Neural cell (in vitro differentiated cells): ENCODE measurements around the gene SRSF10. TPM values are rescaled to one million over a fixed set of nuclear protein-coding genes. Genes with fewer than 3 reads are reported as not detected.
"Not testable (repeated sequence)": the region's sequence is repeated elsewhere in the genome, so short reads cannot be mapped to it uniquely, and the experiment has no call there.

ENCODE experiments used
- H2AFZ ChIP-seq: fragments of 200-600, 300-800 bp; sonication (generic), shearing (Covaris generic); 2 replicates; pipeline ENCODE4 v1.6.0; 2014; ENCODE audit warnings: low read depth, mild to moderate bottlenecking, antibody characterized with exemption, low read length, moderate library complexity
- H3F3A ChIP-seq: fragments of 200-600 bp; shearing (Covaris generic); 2 replicates; pipeline ENCODE4 v1.6.1; 2016; ENCODE audit warnings: mild to moderate bottlenecking, moderate library complexity, mixed read lengths, antibody characterized with exemption, low read length; ENCODE audit not compliant: insufficient read depth, poor library complexity, severe bottlenecking
- H3K27ac ChIP-seq: fragments of 200-600, 300-800 bp; sonication (generic), shearing (Covaris generic); 2 replicates; pipeline ENCODE4 v1.5.1; 2014; ENCODE audit warnings: mild to moderate bottlenecking, low read length, moderate library complexity
- H3K27me3 ChIP-seq: fragments of 300-800, 200-600 bp; sonication (generic), shearing (Covaris generic); 2 replicates; pipeline ENCODE4 v1.6.0; 2014; ENCODE audit warnings: mild to moderate bottlenecking, low read depth, low read length, moderate library complexity; ENCODE audit not compliant: insufficient read depth
- H3K36me3 ChIP-seq: fragments of 300-800, 200-600 bp; sonication (generic), shearing (Covaris generic); 2 replicates; pipeline ENCODE4 v1.5.1; 2014; ENCODE audit warnings: mild to moderate bottlenecking, antibody characterized with exemption, low read length, moderate library complexity; ENCODE audit not compliant: insufficient read depth
- H3K4me2 ChIP-seq: fragments of 300-800, 200-600 bp; sonication (generic), shearing (Covaris generic); 2 replicates; pipeline ENCODE4 v1.6.0; 2014; ENCODE audit warnings: mild to moderate bottlenecking, low read length
- H3K4me3 ChIP-seq: fragments of 300-800, 200-600 bp; sonication (generic), shearing (Covaris generic); 2 replicates; pipeline ENCODE4 v1.5.1; 2014; ENCODE audit warnings: mild to moderate bottlenecking, low read length, moderate library complexity
- H3K79me2 ChIP-seq: fragments of 200-600 bp; shearing (Covaris generic); replicated peaks from 2 replicates; pipeline ENCODE4 v1.6.0; 2014; ENCODE audit warnings: mild to moderate bottlenecking, low read length, moderate library complexity; ENCODE audit not compliant: insufficient read depth
- H3K9ac ChIP-seq: fragments of 300-800, 200-600 bp; sonication (generic), shearing (Covaris generic); 2 replicates; pipeline ENCODE4 v1.6.1; 2016; ENCODE audit warnings: mild to moderate bottlenecking, low read length, mixed read lengths
- H3K9me2 ChIP-seq: fragments of 200-600 bp; shearing (Covaris generic); 2 replicates; pipeline ENCODE4 v1.6.1; 2016; ENCODE audit warnings: mild to moderate bottlenecking, low read length, mixed read lengths; ENCODE audit not compliant: insufficient read depth
- H3K9me3 ChIP-seq: fragments of 200-600, 300-800 bp; sonication (generic), shearing (Covaris generic); 2 replicates; pipeline ENCODE4 v1.6.1; 2016; ENCODE audit warnings: mild to moderate bottlenecking, mixed run types, low read length, moderate library complexity, mixed read lengths
- H4K20me1 ChIP-seq: fragments of 200-600 bp; shearing (Covaris generic); 2 replicates; pipeline ENCODE4 v1.6.1; 2016; ENCODE audit warnings: mild to moderate bottlenecking, mixed run types; ENCODE audit not compliant: insufficient read depth
- EP300 ChIP-seq: fragments of 450-650 bp; conservative IDR thresholded peaks from 2 replicates; pipeline ENCODE4 v1.6.1; 2014; ENCODE audit warnings: antibody characterized with exemption, mild to moderate bottlenecking, moderate library complexity; ENCODE audit not compliant: poor library complexity, severe bottlenecking
- EZH2 ChIP-seq: fragments of 200-600, 300-800 bp; shearing (Covaris generic), sonication (generic); IDR thresholded peaks from 2 replicates; pipeline ENCODE4 v1.6.1; 2014; ENCODE audit warnings: antibody characterized with exemption, low read length, borderline replicate concordance, mild to moderate bottlenecking; ENCODE audit not compliant: insufficient read depth, poor library complexity, severe bottlenecking
- MXI1 ChIP-seq: fragments of 450-650 bp; conservative IDR thresholded peaks from 2 replicates; pipeline ENCODE4 v1.6.1; 2014; ENCODE audit warnings: antibody characterized with exemption, mild to moderate bottlenecking; ENCODE audit not compliant: poor library complexity, severe bottlenecking
- POLR2AphosphoS5 ChIP-seq: IDR thresholded peaks from 2 replicates; pipeline ENCODE4 v1.6.1; 2012
- RAD21 ChIP-seq: fragments of 450-650 bp; conservative IDR thresholded peaks from 2 replicates; pipeline ENCODE4 v1.6.1; 2014; ENCODE audit warnings: antibody characterized with exemption, mild to moderate bottlenecking, moderate library complexity
- SMC3 ChIP-seq: fragments of 450-650 bp; conservative IDR thresholded peaks from 2 replicates; pipeline ENCODE4 v1.6.1; 2014; ENCODE audit warnings: antibody characterized with exemption, mild to moderate bottlenecking, moderate library complexity; ENCODE audit not compliant: poor library complexity
- TAF1 ChIP-seq: IDR thresholded peaks from 2 replicates; pipeline ENCODE4 v1.6.1; 2012; ENCODE audit warnings: low read depth
- polyA plus RNA-seq: library from polyadenylated mRNA; depleted of rRNA; stranded (reverse); fragments of >200 nt; gene quantifications from 2 replicates; pipeline ENCODE4 v1.2.3, GENCODE V29; 2014
- TF ChIP-seq, protein P1 (sequence below): fragments of 450-650 bp; IDR thresholded peaks from 2 replicates; pipeline ENCODE4 v1.5.1; 2014; ENCODE audit warnings: antibody characterized with exemption, mild to moderate bottlenecking, moderate library complexity; ENCODE audit not compliant: poor library complexity, severe bottlenecking
- TF ChIP-seq, protein P2 (sequence below): IDR thresholded peaks from 2 replicates; pipeline ENCODE4 v1.6.1; 2012; ENCODE audit warnings: borderline replicate concordance

SRSF10 gene
- polyA plus RNA-seq, 1 donor from 2014 or later, result 201 TPM

- H3K9me2 ChIP-seq, H3K9me3 ChIP-seq, H2AFZ ChIP-seq, H3F3A ChIP-seq, H3K27me3 ChIP-seq, H3K27ac ChIP-seq, H3K9ac ChIP-seq, H3K36me3 ChIP-seq, H4K20me1 ChIP-seq: not testable (repeated sequence)
- Histone ChIP-seq H3K4me3 (peak overlapping the region; percentile 94), H3K79me2 (peaks cover 21% of the 10 kb centered on the region), H3K4me2 (peak overlapping the region; percentile 84)
These were observed 21.9 kb downstream of the SRSF10 start for GRCh38 chr1:23958040-23958809.

DNA sequence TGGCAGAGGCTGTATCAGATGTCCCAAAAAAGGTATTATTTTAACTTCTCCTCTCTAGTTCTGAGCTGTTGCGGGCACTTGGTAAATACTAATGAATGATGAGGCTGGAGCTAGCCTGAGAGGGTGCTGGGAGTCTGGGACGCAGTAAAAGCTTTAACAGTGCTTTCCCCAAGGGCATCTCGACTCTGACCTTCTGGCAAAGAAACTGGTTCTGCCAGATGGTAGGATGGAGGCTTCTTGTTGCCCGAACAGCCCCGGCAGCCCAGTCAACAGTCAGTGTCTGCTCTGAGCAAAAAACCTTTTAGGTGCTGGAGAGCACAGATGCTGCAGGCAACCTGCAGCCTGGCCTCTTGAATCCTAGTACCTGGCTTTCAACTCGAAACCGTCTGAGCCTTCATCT, 23.0 kb downstream of the SRSF10 start:
- Histone ChIP-seq H3K27ac (no peak overlapping the region), H3K9ac (no peak overlapping the region), H3K9me3 (no peaks in the 10 kb centered on the region), H3K27me3 (no peaks in the 10 kb centered on the region), H3K9me2 (no peaks in the 10 kb centered on the region), H3K36me3 (no peaks in the 10 kb centered on the region), H3K4me3 (no peak overlapping the region), H4K20me1 (no peaks in the 10 kb centered on the region), H3F3A (no peaks in the 10 kb centered on the region), H3K79me2 (peaks cover 21% of the 10 kb centered on the region), H3K4me2 (no peak overlapping the region), H2AFZ (no peak overlapping the region)
- TF ChIP-seq RAD21 (no peak), EP300 (no peak), MXI1 (no peak), POLR2AphosphoS5 (no peak), EZH2 (no peak), SMC3 (no peak), TAF1 (no peak)
- TF ChIP-seq, protein P1, sequence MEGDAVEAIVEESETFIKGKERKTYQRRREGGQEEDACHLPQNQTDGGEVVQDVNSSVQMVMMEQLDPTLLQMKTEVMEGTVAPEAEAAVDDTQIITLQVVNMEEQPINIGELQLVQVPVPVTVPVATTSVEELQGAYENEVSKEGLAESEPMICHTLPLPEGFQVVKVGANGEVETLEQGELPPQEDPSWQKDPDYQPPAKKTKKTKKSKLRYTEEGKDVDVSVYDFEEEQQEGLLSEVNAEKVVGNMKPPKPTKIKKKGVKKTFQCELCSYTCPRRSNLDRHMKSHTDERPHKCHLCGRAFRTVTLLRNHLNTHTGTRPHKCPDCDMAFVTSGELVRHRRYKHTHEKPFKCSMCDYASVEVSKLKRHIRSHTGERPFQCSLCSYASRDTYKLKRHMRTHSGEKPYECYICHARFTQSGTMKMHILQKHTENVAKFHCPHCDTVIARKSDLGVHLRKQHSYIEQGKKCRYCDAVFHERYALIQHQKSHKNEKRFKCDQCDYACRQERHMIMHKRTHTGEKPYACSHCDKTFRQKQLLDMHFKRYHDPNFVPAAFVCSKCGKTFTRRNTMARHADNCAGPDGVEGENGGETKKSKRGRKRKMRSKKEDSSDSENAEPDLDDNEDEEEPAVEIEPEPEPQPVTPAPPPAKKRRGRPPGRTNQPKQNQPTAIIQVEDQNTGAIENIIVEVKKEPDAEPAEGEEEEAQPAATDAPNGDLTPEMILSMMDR, result no peak
- TF ChIP-seq, protein P2, sequence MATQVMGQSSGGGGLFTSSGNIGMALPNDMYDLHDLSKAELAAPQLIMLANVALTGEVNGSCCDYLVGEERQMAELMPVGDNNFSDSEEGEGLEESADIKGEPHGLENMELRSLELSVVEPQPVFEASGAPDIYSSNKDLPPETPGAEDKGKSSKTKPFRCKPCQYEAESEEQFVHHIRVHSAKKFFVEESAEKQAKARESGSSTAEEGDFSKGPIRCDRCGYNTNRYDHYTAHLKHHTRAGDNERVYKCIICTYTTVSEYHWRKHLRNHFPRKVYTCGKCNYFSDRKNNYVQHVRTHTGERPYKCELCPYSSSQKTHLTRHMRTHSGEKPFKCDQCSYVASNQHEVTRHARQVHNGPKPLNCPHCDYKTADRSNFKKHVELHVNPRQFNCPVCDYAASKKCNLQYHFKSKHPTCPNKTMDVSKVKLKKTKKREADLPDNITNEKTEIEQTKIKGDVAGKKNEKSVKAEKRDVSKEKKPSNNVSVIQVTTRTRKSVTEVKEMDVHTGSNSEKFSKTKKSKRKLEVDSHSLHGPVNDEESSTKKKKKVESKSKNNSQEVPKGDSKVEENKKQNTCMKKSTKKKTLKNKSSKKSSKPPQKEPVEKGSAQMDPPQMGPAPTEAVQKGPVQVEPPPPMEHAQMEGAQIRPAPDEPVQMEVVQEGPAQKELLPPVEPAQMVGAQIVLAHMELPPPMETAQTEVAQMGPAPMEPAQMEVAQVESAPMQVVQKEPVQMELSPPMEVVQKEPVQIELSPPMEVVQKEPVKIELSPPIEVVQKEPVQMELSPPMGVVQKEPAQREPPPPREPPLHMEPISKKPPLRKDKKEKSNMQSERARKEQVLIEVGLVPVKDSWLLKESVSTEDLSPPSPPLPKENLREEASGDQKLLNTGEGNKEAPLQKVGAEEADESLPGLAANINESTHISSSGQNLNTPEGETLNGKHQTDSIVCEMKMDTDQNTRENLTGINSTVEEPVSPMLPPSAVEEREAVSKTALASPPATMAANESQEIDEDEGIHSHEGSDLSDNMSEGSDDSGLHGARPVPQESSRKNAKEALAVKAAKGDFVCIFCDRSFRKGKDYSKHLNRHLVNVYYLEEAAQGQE, result no peak
